Measurements from ENCODE around the gene LRRC53. TPM values are rescaled to one million over a fixed set of nuclear protein-coding genes. Genes with fewer than 3 reads are reported as not detected.

The LRRC53 gene
- total and polyA plus RNA-seq, 9 of the 15 experiments (the other 6 are each of a cell fraction or from before 2014, with no cell fraction given), result not detected

DNA sequence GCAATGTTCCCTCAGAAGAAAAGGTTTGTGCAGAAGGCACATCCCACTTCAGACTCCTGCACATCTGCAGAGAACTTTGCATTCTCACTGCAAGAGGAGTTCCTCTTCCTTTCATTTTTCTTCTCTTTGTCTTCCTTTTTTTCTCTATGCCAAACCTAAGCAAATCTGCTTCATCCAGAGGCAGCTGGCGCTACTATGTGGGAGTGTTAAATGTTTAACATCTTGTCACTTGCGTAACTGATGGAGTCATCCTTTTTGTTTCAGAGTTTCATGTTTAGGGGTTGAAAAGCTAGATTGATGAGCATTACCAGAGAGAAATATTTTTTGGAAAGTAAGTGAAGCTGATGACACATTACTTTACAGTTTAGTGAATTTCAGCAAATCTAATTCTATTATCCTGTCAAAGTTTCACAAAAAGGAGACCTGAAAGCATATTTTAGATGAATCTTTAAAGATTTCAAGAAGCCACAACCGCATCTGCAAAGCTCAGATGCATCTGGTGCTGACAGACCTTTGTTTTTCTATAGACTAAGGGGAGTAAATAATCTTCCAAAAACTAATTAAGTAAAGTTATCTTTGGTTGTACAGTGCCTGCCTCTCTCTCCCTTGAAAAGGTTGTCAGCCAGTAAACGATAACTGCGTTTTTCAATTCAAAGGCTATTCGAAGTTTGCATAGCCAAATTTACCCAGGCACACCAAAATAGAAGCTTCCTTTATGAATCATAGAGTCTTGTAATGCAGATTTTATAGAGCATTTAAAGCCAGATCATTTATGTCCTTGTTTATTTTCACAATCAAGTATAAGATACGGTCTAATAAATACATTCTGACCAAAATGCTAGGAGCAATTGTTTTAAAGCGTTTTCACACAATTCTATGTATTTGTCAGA is 1.2 kb upstream of the LRRC53 start:
- Histone ChIP-seq H4K20me1 (replicated peaks; ENCODE audit: control insufficient read depth, insufficient read depth, low read length) (no peaks in the 10 kb centered on the region), H3K4me3 (no peak overlapping the region), H3K79me2 (ENCODE audit: control insufficient read depth, insufficient read depth, low read length) (no peaks in the 10 kb centered on the region), H3K9me1 (ENCODE audit: control insufficient read depth, insufficient read depth, low read length) (no peaks in the 10 kb centered on the region), H2AFZ (ENCODE audit: low read depth, low read length) (no peak overlapping the region), H3K4me1 (replicated peaks in 1 of 2; ENCODE audit: control insufficient read depth in 2 of 2, insufficient read depth in 2 of 2, low read length in 2 of 2) (no peaks in the 10 kb centered on the region), H3K27me3 (ENCODE audit: control insufficient read depth in 2 of 2, insufficient read depth in 2 of 2, low read length in 2 of 2) (no peaks in the 10 kb centered on the region), H3K9ac (ENCODE audit: insufficient read depth in 1 of 2, low read depth in 2 of 2, low read length in 2 of 2) (no peak overlapping the region), H3K9me3 (replicated peaks; ENCODE audit: control insufficient read depth, insufficient read depth, low read depth, low read length) (no peaks in the 10 kb centered on the region), H3K27ac (ENCODE audit: extremely low read depth, low read depth, low read length) (no peak overlapping the region), H3K4me2 (ENCODE audit: insufficient read depth, low read length) (no peak overlapping the region), H3K36me3 (ENCODE audit: control insufficient read depth, insufficient read depth, low read length) (no peaks in the 10 kb centered on the region)
- TF ChIP-seq POLR3A (IDR thresholded peaks at IDR 0.05; ENCODE audit: borderline replicate concordance, extremely low read depth, insufficient read depth, insufficient read length), result no peak
- no peak for FAIRE-seq
- ATAC-seq, result no peak
- CTCF ChIA-PET (ENCODE audit: low intra/inter-chr PET ratio), result no interaction called here
- intact Hi-C loops (cut with micrococcal nuclease) (no loop called here), in situ Hi-C loops (cut with MboI) (no loop called here)
- no peak for DNase-seq (ENCODE audit: extremely low read depth in 1 of 4, low spot score in 3 of 4)
- 2% methylated on average over 8 of the region's 8 CpGs for WGBS (ENCODE audit: insufficient coverage, low coverage, missing lambda C conversion rate)
- no TSS peak for BruUV-seq (replicated peaks)
- POLR2A ChIA-PET, result interaction anchor here (0.7 kb wide), 1 partner anchor 14 kb away, joined by 3 read pairs; no protein-coding TSS in a partner anchor

- Histone ChIP-seq H3K4me1 (replicated peaks in 1 of 2; ENCODE audit: control insufficient read depth in 2 of 2, insufficient read depth in 2 of 2, low read length in 2 of 2) (no peaks in the 10 kb centered on the region), H3K9me3 (replicated peaks; ENCODE audit: control insufficient read depth, insufficient read depth, low read depth, low read length) (no peaks in the 10 kb centered on the region), H3K27ac (ENCODE audit: extremely low read depth, low read depth, low read length) (no peak overlapping the region), H3K4me2 (ENCODE audit: insufficient read depth, low read length) (no peak overlapping the region), H3K4me3 (no peak overlapping the region), H4K20me1 (replicated peaks; ENCODE audit: control insufficient read depth, insufficient read depth, low read length) (no peaks in the 10 kb centered on the region), H3K79me2 (ENCODE audit: control insufficient read depth, insufficient read depth, low read length) (no peaks in the 10 kb centered on the region), H3K27me3 (ENCODE audit: control insufficient read depth in 2 of 2, insufficient read depth in 2 of 2, low read length in 2 of 2) (no peaks in the 10 kb centered on the region), H3K9me1 (ENCODE audit: control insufficient read depth, insufficient read depth, low read length) (no peaks in the 10 kb centered on the region), H3K9ac (ENCODE audit: insufficient read depth in 1 of 2, low read depth in 2 of 2, low read length in 2 of 2) (no peak overlapping the region), H2AFZ (ENCODE audit: low read depth, low read length) (no peak overlapping the region), H3K36me3 (ENCODE audit: control insufficient read depth, insufficient read depth, low read length) (no peaks in the 10 kb centered on the region)
- no peak for FAIRE-seq
- CTCF ChIA-PET (ENCODE audit: low intra/inter-chr PET ratio), result no interaction called here
- BruUV-seq (replicated peaks), result no TSS peak
- DNase-seq (ENCODE audit: extremely low read depth in 1 of 4, low spot score in 3 of 4), result no peak
- POLR2A ChIA-PET, result no interaction called here
- in situ Hi-C loops (cut with MboI), result no loop called here
- ATAC-seq, result no peak
- intact Hi-C loops (cut with micrococcal nuclease), result no loop called here
- 0% methylated on average over 3 of the region's 3 CpGs for WGBS (ENCODE audit: insufficient coverage, low coverage, missing lambda C conversion rate)
- TF ChIP-seq ZKSCAN3 (CRISPR knock-in tag; IDR thresholded peaks at IDR 0.05) (no peak), CBX2 (IDR thresholded peaks at IDR 0.05; ENCODE audit: insufficient read depth, low read length, poor library complexity, severe bottlenecking) (no peak), SAFB2 (IDR thresholded peaks at IDR 0.05; ENCODE audit: borderline replicate concordance, low read depth, low read length, severe bottlenecking) (no peak), HDGF (IDR thresholded peaks at IDR 0.05) (no peak), ZC3H11A (IDR thresholded peaks at IDR 0.05; ENCODE audit: low read depth, low read length) (no peak), ZNF316 (IDR thresholded peaks at IDR 0.05) (no peak), RAD21 (CRISPR knock-in tag; conservative IDR thresholded peaks at IDR 0.05 in 1 of 2, IDR thresholded peaks at IDR 0.05 in 1 of 2) (no peak), ARID1B (IDR thresholded peaks at IDR 0.05) (no peak), ZNF445 (CRISPR knock-in tag; IDR thresholded peaks at IDR 0.05; ENCODE audit: low read depth) (no peak), MEF2D (tag; conservative IDR thresholded peaks at IDR 0.05; ENCODE audit: low read depth) (no peak)
- TF ChIP-seq, protein P1, sequence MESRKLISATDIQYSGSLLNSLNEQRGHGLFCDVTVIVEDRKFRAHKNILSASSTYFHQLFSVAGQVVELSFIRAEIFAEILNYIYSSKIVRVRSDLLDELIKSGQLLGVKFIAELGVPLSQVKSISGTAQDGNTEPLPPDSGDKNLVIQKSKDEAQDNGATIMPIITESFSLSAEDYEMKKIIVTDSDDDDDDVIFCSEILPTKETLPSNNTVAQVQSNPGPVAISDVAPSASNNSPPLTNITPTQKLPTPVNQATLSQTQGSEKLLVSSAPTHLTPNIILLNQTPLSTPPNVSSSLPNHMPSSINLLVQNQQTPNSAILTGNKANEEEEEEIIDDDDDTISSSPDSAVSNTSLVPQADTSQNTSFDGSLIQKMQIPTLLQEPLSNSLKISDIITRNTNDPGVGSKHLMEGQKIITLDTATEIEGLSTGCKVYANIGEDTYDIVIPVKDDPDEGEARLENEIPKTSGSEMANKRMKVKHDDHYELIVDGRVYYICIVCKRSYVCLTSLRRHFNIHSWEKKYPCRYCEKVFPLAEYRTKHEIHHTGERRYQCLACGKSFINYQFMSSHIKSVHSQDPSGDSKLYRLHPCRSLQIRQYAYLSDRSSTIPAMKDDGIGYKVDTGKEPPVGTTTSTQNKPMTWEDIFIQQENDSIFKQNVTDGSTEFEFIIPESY (CRISPR knock-in tag; IDR thresholded peaks at IDR 0.05), result no peak
Measured at GRCh38 chr1:74508449-74508848, 4.0 kb downstream of the LRRC53 start.
